Panc1 (cell line): Measurements from ENCODE around the gene CLP1. TPM values are rescaled to one million over a fixed set of nuclear protein-coding genes. Genes with fewer than 3 reads are reported as not detected.

ENCODE experiments used
- ATAC-seq: fragments of 200-7000 bp; cut with Tn5 transposase; 2 replicates; pipeline ENCODE4 v1.9.1; 2020; ENCODE audit warnings: mild to moderate bottlenecking, moderate library complexity
- BruUV-seq: library from RNA; stranded (reverse); fragments of 400-500 nt; replicated peaks from 2 replicates; lab custom pipeline; 2021; lab: Mats Ljungman, UMichigan
- CTCF ChIA-PET: fragments of 300-600 bp; sonication (Branson Sonifier 250); formaldehyde crosslinking; loops from one replicate; lab custom pipeline; 2022; ENCODE audit warnings: antibody characterized with exemption; lab: Charles Lee
- POLR2A ChIA-PET: fragments of 300-600 bp; sonication (Branson Sonifier 250); formaldehyde crosslinking; loops from one replicate; lab custom pipeline; 2022; ENCODE audit warnings: antibody characterized with exemption; lab: Charles Lee
- DNase-seq: peaks from one replicate; pipeline ENCODE4 v3.0.0-alpha.2; 2010; ENCODE audit warnings: low read depth, low spot score
- H3K27ac ChIP-seq: 2 replicates; pipeline ENCODE4 v1.5.1; 2011; ENCODE audit warnings: mild to moderate bottlenecking, low read length, inconsistent platforms
- H3K27me3 ChIP-seq: fragments of 200-500 bp; sonication (Bioruptor generic); 2 replicates; pipeline ENCODE4 v1.6.0; 2014; ENCODE audit warnings: low read length, inconsistent platforms; ENCODE audit not compliant: control insufficient read depth, insufficient read depth
- H3K36me3 ChIP-seq: fragments of 200-500 bp; sonication (Bioruptor generic); 2 replicates; pipeline ENCODE4 v1.5.1; 2014; ENCODE audit warnings: inconsistent platforms, mild to moderate bottlenecking, low read length, moderate library complexity; ENCODE audit not compliant: control insufficient read depth, insufficient read depth
- H3K4me1 ChIP-seq: 2 replicates; pipeline ENCODE4 v1.5.1; 2011; ENCODE audit warnings: inconsistent platforms, mild to moderate bottlenecking, low read length, moderate library complexity; ENCODE audit not compliant: control insufficient read depth, insufficient read depth
- H3K4me3 ChIP-seq, 2 experiments: 2 replicates each; pipeline ENCODE4 v1.5.1; 2011 to 2012; ENCODE audit warnings: low read depth in 2 of 2, low read length in 2 of 2, mild to moderate bottlenecking in 2 of 2, inconsistent platforms in 1 of 2, moderate library complexity in 1 of 2
- H3K9me3 ChIP-seq: fragments of 200-500 bp; sonication (Bioruptor generic); 2 replicates; pipeline ENCODE4 v1.5.1; 2014; ENCODE audit warnings: low read depth, mild to moderate bottlenecking, inconsistent platforms, low read length, moderate library complexity; ENCODE audit not compliant: control insufficient read depth, insufficient read depth
- CTCF ChIP-seq: fragments of 450-650 bp; IDR thresholded peaks from 2 replicates; pipeline ENCODE4 v1.5.1; 2017; ENCODE audit warnings: mild to moderate bottlenecking
- POLR2AphosphoS5 ChIP-seq: IDR thresholded peaks from 2 replicates; pipeline ENCODE4 v1.6.1; 2012; ENCODE audit warnings: mild to moderate bottlenecking, low read depth, low read length, moderate library complexity
- SIN3A ChIP-seq: IDR thresholded peaks from 2 replicates; pipeline ENCODE4 v1.6.1; 2012; ENCODE audit warnings: low read depth, mild to moderate bottlenecking, low read length, moderate library complexity, borderline replicate concordance; ENCODE audit not compliant: insufficient read depth
- TCF7L2 ChIP-seq: IDR thresholded peaks from 2 replicates; pipeline ENCODE4 v1.6.1; 2011; ENCODE audit warnings: mild to moderate bottlenecking, low read depth, low read length, inconsistent platforms
- in situ Hi-C: cut with HindIII; loops from 2 replicates; pipeline ENCODE4 v1.10.0; 2016; ENCODE audit warnings: low sequenced_read_pairs, low pct_unique_long_range_greater_than_20kb
- intact Hi-C: fragments of 100-400 bp; cut with micrococcal nuclease; formaldehyde crosslinking; loops from one replicate; pipeline ENCODE4 v1.10.0; 2022; ENCODE audit not compliant: unreplicated experiment
- total RNA-seq: library from RNA; stranded (reverse); gene quantifications from one replicate; pipeline ENCODE4 v1.2.1, GENCODE V29; 2021; ENCODE audit not compliant: unreplicated experiment
- TF ChIP-seq, protein P1 (sequence below), 2 experiments: IDR thresholded peaks; 2 replicates each; pipeline ENCODE4 v1.6.1; 2011 to 2012; ENCODE audit warnings: low read depth in 2 of 2, control low read depth in 1 of 2, low read length in 1 of 2, mild to moderate bottlenecking in 1 of 2, moderate library complexity in 1 of 2; ENCODE audit not compliant: insufficient read depth in 1 of 2

The CLP1 gene
- total RNA-seq, 1 experiment from 2014 or later = 17.7 TPM

- intact Hi-C loops (no loop called here), in situ Hi-C loops (no loop called here)
- Histone ChIP-seq H3K36me3 (no peaks in the 10 kb centered on the region), H3K9me3 (no peaks in the 10 kb centered on the region), H3K27me3 (peaks cover 3% of the 10 kb centered on the region; the same call in 1 of the 2 replicates), H3K4me1 (no peaks in the 10 kb centered on the region), H3K4me3 (no peak overlapping the region), H3K27ac (no peak overlapping the region)
- DNase-seq (no peak), ATAC-seq (no peak)
- BruUV-seq = no TSS peak
- ChIA-PET CTCF (no interaction called here), POLR2A (no interaction called here)
- TF ChIP-seq TCF7L2 (no peak), CTCF (no peak), SIN3A (no peak), POLR2AphosphoS5 (no peak)
- TF ChIP-seq, protein P1, sequence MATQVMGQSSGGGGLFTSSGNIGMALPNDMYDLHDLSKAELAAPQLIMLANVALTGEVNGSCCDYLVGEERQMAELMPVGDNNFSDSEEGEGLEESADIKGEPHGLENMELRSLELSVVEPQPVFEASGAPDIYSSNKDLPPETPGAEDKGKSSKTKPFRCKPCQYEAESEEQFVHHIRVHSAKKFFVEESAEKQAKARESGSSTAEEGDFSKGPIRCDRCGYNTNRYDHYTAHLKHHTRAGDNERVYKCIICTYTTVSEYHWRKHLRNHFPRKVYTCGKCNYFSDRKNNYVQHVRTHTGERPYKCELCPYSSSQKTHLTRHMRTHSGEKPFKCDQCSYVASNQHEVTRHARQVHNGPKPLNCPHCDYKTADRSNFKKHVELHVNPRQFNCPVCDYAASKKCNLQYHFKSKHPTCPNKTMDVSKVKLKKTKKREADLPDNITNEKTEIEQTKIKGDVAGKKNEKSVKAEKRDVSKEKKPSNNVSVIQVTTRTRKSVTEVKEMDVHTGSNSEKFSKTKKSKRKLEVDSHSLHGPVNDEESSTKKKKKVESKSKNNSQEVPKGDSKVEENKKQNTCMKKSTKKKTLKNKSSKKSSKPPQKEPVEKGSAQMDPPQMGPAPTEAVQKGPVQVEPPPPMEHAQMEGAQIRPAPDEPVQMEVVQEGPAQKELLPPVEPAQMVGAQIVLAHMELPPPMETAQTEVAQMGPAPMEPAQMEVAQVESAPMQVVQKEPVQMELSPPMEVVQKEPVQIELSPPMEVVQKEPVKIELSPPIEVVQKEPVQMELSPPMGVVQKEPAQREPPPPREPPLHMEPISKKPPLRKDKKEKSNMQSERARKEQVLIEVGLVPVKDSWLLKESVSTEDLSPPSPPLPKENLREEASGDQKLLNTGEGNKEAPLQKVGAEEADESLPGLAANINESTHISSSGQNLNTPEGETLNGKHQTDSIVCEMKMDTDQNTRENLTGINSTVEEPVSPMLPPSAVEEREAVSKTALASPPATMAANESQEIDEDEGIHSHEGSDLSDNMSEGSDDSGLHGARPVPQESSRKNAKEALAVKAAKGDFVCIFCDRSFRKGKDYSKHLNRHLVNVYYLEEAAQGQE (IDR thresholded peaks at IDR 0.05; ENCODE audit: insufficient read depth in 1 of 2, low read depth in 2 of 2, low read length in 1 of 2) = no peak
Measured at GRCh38 chr11:57630171-57630570, 27.4 kb upstream of the CLP1 start.

DNA sequence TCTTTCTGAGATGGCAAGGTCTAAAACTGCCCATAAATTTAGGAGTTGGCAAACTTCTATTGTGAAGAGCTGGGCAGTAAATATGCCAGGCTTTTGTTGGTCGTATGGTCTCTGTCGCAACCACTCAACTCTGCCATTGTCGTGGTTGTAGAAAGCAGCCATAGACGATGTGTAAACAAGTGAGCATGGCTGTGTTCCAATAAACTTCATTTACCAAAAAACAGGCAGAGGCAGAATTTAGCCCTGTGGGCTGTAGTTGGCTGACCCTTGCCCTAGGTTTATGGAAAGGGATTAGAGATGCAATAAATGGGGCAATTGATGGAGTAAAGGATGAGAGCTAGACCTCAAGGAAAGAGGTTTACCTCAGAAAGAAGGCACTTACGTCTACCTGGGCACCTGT is 25.4 kb upstream of the CLP1 start:
- no peak for ATAC-seq
- ChIA-PET POLR2A (no interaction called here), CTCF (interaction anchor here (1.0 kb wide), 1 partner anchor 12 kb away, joined by 4 read pairs; no protein-coding TSS in a partner anchor)
- Histone ChIP-seq H3K36me3 (no peaks in the 10 kb centered on the region), H3K4me1 (no peaks in the 10 kb centered on the region), H3K4me3 (no peak overlapping the region), H3K27me3 (peaks cover 3% of the 10 kb centered on the region; the same call in 1 of the 2 replicates), H3K27ac (no peak overlapping the region), H3K9me3 (no peaks in the 10 kb centered on the region)
- intact Hi-C loops (no loop called here), in situ Hi-C loops (no loop called here)
- TF ChIP-seq, protein P1 (IDR thresholded peaks at IDR 0.05; ENCODE audit: insufficient read depth in 1 of 2, low read depth in 2 of 2, low read length in 1 of 2) = no peak
- no peak for TF ChIP-seq TCF7L2
- TF ChIP-seq POLR2AphosphoS5 = no peak
- TF ChIP-seq CTCF = no peak
- TF ChIP-seq SIN3A = no peak
- no TSS peak for BruUV-seq
- no peak for DNase-seq
